GM23338 (cell line): ENCODE results near the gene LYPD4. TPM values are rescaled to one million over a fixed set of nuclear protein-coding genes. Genes with fewer than 3 reads are reported as not detected.

Experiments
- ATAC-seq: fragments of 200-7000 bp; cut with Tn5 transposase; 3 replicates; pipeline ENCODE4 v1.9.1; 2020
- DNase-seq: peaks from one replicate; pipeline ENCODE4 v3.0.0-alpha.2; 2015; ENCODE audit warnings: low spot score
- H2AFZ ChIP-seq: fragments of 200-600 bp; sonication (generic); 2 replicates; pipeline ENCODE4 v1.8.0; 2016; ENCODE audit warnings: antibody characterized with exemption, mild to moderate bottlenecking, moderate library complexity
- H3F3A ChIP-seq: fragments of 200-600 bp; sonication (generic); replicated peaks from 2 replicates; pipeline ENCODE4 v1.8.0; 2017; ENCODE audit warnings: antibody characterized with exemption, mixed run types, low read depth
- H3K27ac ChIP-seq: fragments of 200-600 bp; sonication (generic); 2 replicates; pipeline ENCODE4 v1.6.1; 2016; ENCODE audit warnings: low read depth
- H3K27me3 ChIP-seq: fragments of 200-600 bp; sonication (generic); 2 replicates; pipeline ENCODE4 v1.8.0; 2016; ENCODE audit warnings: mild to moderate bottlenecking, mixed run types, moderate library complexity; ENCODE audit not compliant: insufficient read depth
- H3K36me3 ChIP-seq: fragments of 200-600 bp; sonication (generic); 2 replicates; pipeline ENCODE4 v1.8.0; 2016; ENCODE audit warnings: mild to moderate bottlenecking; ENCODE audit not compliant: insufficient read depth
- H3K4me1 ChIP-seq: fragments of 200-600 bp; sonication (generic); 2 replicates; pipeline ENCODE4 v1.8.0; 2016; ENCODE audit warnings: mild to moderate bottlenecking, moderate library complexity; ENCODE audit not compliant: insufficient read depth
- H3K4me2 ChIP-seq: fragments of 200-600 bp; sonication (generic); 2 replicates; pipeline ENCODE4 v1.7.1; 2017; ENCODE audit warnings: mixed run types
- H3K4me3 ChIP-seq: fragments of 200-600 bp; sonication (generic); 2 replicates; pipeline ENCODE4 v1.6.1; 2016; ENCODE audit warnings: mixed run types
- H3K79me2 ChIP-seq: fragments of 200-600 bp; sonication (generic); replicated peaks from 2 replicates; pipeline ENCODE4 v1.8.0; 2017; ENCODE audit warnings: mild to moderate bottlenecking; ENCODE audit not compliant: insufficient read depth
- H3K9me2 ChIP-seq: fragments of 200-600 bp; sonication (generic); 2 replicates; pipeline ENCODE4 v1.8.0; 2017; ENCODE audit not compliant: insufficient read depth
- H4K20me1 ChIP-seq: fragments of 200-600 bp; sonication (generic); replicated peaks from 2 replicates; pipeline ENCODE4 v1.8.0; 2017; ENCODE audit warnings: mild to moderate bottlenecking; ENCODE audit not compliant: insufficient read depth
- H3K27ac Mint-ChIP-seq: 2 replicates; pipeline ENCODE4 v1.8.0; 2020; ENCODE audit warnings: inconsistent platforms, mild to moderate bottlenecking, moderate library complexity, mixed read lengths
- H3K27me3 Mint-ChIP-seq: 3 replicates; pipeline ENCODE4 v1.8.0; 2022; ENCODE audit warnings: low read depth, mild to moderate bottlenecking, moderate library complexity, mixed read lengths, inconsistent platforms; ENCODE audit not compliant: insufficient read depth, poor library complexity
- H3K36me3 Mint-ChIP-seq: 3 replicates; pipeline ENCODE4 v1.8.0; 2021; ENCODE audit warnings: low read depth, mild to moderate bottlenecking, inconsistent platforms, moderate library complexity, mixed read lengths
- H3K4me1 Mint-ChIP-seq: 3 replicates; pipeline ENCODE4 v1.8.0; 2020; ENCODE audit warnings: mild to moderate bottlenecking, inconsistent platforms, mixed read lengths
- H3K4me3 Mint-ChIP-seq: 3 replicates; pipeline ENCODE4 v1.8.0; 2021; ENCODE audit warnings: moderate library complexity, mild to moderate bottlenecking, inconsistent platforms, mixed read lengths
- H3K9me3 Mint-ChIP-seq: 3 replicates; pipeline ENCODE4 v1.8.0; 2020; ENCODE audit warnings: moderate library complexity, mild to moderate bottlenecking, inconsistent platforms, mixed read lengths
- CTCF ChIP-seq, 2 experiments: fragments of 200-600 bp in 1 of 2; sonication (generic) in 1 of 2; conservative IDR thresholded peaks; 2 replicates each; pipeline versions ENCODE4 v1.5.1 to v1.6.1; 2016 to 2017; ENCODE audit warnings: antibody characterized with exemption in 2 of 2, low read depth in 2 of 2, mild to moderate bottlenecking in 2 of 2, moderate library complexity in 1 of 2
- EZH2 ChIP-seq: fragments of 200-600 bp; sonication (generic); IDR thresholded peaks from one replicate; pipeline ENCODE4 v1.8.0; 2017; ENCODE audit warnings: antibody characterized with exemption, mild to moderate bottlenecking, low read depth; ENCODE audit not compliant: unreplicated experiment
- EZH2phosphoT487 ChIP-seq: fragments of 200-600 bp; sonication (generic); IDR thresholded peaks from one replicate; pipeline ENCODE4 v1.8.1; 2018; ENCODE audit warnings: antibody characterized with exemption; ENCODE audit not compliant: unreplicated experiment
- NANOG ChIP-seq: IDR thresholded peaks from 2 replicates; pipeline ENCODE4 v1.6.1; 2016; ENCODE audit warnings: antibody characterized with exemption, borderline replicate concordance
- POLR2AphosphoS5 ChIP-seq: IDR thresholded peaks from 2 replicates; pipeline ENCODE4 v1.6.1; 2016; ENCODE audit warnings: antibody characterized with exemption, low read depth
- ZNF114 ChIP-seq: fragments of 250-450 bp; sonication (Bioruptor Pico); IDR thresholded peaks from 2 replicates; pipeline ENCODE4 v1.5.0; 2020; ENCODE audit warnings: mild to moderate bottlenecking, moderate library complexity
- ZNF462 ChIP-seq: fragments of 250-450 bp; sonication (Bioruptor Pico); IDR thresholded peaks from 2 replicates; pipeline ENCODE4 v1.5.0; 2020; ENCODE audit warnings: mild to moderate bottlenecking, moderate library complexity
- polyA plus RNA-seq: library from polyadenylated mRNA; unstranded; fragments of >200 nt; fragmentation: Nextera tagmentation; extraction: Ambion mirVana; gene quantifications from 2 replicates; pipeline ENCODE4 v1.2.1, GENCODE V29; 2016
- total RNA-seq: library from RNA; depleted of rRNA; stranded (reverse); fragments of >200 nt; shearing (Covaris generic); gene quantifications from 2 replicates; pipeline ENCODE4 v1.2.3, GENCODE V29; 2014

LYPD4 gene
- total and polyA plus RNA-seq, 2 experiments from 2014 or later = not detected

- peaks cover 16% of the 10 kb centered on the region; the same call in 2 of the 3 replicates for H3K36me3 Mint-ChIP-seq
- H3K27ac Mint-ChIP-seq = no peak overlapping the region
- Histone ChIP-seq H3K4me3 (peak overlapping the region; percentile 38), H3K4me1 (peaks cover 26% of the 10 kb centered on the region), H3K4me2 (peak overlapping the region; percentile 73), H3K36me3 (no peaks in the 10 kb centered on the region), H4K20me1 (peaks cover 4% of the 10 kb centered on the region; the same call in 1 of the 2 replicates), H3K79me2 (peaks cover 6% of the 10 kb centered on the region; the same call in 1 of the 2 replicates), H3K27me3 (peaks cover 7% of the 10 kb centered on the region), H3F3A (peaks cover 22% of the 10 kb centered on the region), H2AFZ (no peak overlapping the region), H3K9me2 (no peaks in the 10 kb centered on the region), H3K27ac (peak overlapping the region; percentile 86; the same call in 1 of the 2 replicates)
- peak; percentile 92 for DNase-seq
- peaks cover 39% of the 10 kb centered on the region for H3K4me1 Mint-ChIP-seq
- H3K4me3 Mint-ChIP-seq = peak overlapping the region; percentile 11; the same call in 2 of the 3 replicates
- peak; percentile 59 for ATAC-seq
- TF ChIP-seq CTCF (conservative IDR thresholded peaks at IDR 0.05; ENCODE audit: low read depth in 2 of 2) = peak; percentile 38 to 65; a peak in 3 of 4 replicates
- no peak for TF ChIP-seq ZNF114
- H3K27me3 Mint-ChIP-seq = peaks cover 9% of the 10 kb centered on the region
- peaks cover 7% of the 10 kb centered on the region; the same call in 2 of the 3 replicates for H3K9me3 Mint-ChIP-seq
Measured at GRCh38 chr19:41887711-41888382, 43.4 kb upstream of the LYPD4 start.

GRCh38 chr19:41886761-41887710 lies 42.6 kb upstream of the LYPD4 start:
- peak overlapping the region; percentile 40 for H3K4me3 Mint-ChIP-seq
- H3K36me3 ChIP-seq = no peaks in the 10 kb centered on the region
- peaks cover 15% of the 10 kb centered on the region; the same call in 2 of the 3 replicates for H3K36me3 Mint-ChIP-seq
- no peak; the same call in 2 of the 3 replicates for ATAC-seq
- H3K9me3 Mint-ChIP-seq = peaks cover 7% of the 10 kb centered on the region; the same call in 2 of the 3 replicates
- H2AFZ ChIP-seq = no peak overlapping the region
- peak overlapping the region; percentile 86 for H3K27ac ChIP-seq
- no peaks in the 10 kb centered on the region for H3K9me2 ChIP-seq
- peaks cover 44% of the 10 kb centered on the region for H3K4me1 Mint-ChIP-seq
- H3K4me3 ChIP-seq = peak overlapping the region; percentile 38
- peak overlapping the region; percentile 73 for H3K4me2 ChIP-seq
- peaks cover 31% of the 10 kb centered on the region for H3K4me1 ChIP-seq
- peaks cover 16% of the 10 kb centered on the region for H3K27me3 ChIP-seq
- H3F3A ChIP-seq = peaks cover 30% of the 10 kb centered on the region
- DNase-seq = peak; percentile 64
- peak overlapping the region; percentile 12 for H3K27ac Mint-ChIP-seq
- H4K20me1 ChIP-seq = peaks cover 4% of the 10 kb centered on the region; the same call in 1 of the 2 replicates
- H3K79me2 ChIP-seq = peaks cover 6% of the 10 kb centered on the region; the same call in 1 of the 2 replicates
- peaks cover 16% of the 10 kb centered on the region for H3K27me3 Mint-ChIP-seq
- TF ChIP-seq ZNF114 (no peak), POLR2AphosphoS5 (no peak), NANOG (no peak), EZH2phosphoT487 (no peak), CTCF (conservative IDR thresholded peaks at IDR 0.05; ENCODE audit: low read depth in 2 of 2) (no peak), ZNF462 (CRISPR knock-in tag) (no peak), EZH2 (no peak)
